ENCODE data around the gene ABHD8.
A peak's percentile ranks its signal among the peaks of the same experiment; 100 is the strongest.

DNA sequence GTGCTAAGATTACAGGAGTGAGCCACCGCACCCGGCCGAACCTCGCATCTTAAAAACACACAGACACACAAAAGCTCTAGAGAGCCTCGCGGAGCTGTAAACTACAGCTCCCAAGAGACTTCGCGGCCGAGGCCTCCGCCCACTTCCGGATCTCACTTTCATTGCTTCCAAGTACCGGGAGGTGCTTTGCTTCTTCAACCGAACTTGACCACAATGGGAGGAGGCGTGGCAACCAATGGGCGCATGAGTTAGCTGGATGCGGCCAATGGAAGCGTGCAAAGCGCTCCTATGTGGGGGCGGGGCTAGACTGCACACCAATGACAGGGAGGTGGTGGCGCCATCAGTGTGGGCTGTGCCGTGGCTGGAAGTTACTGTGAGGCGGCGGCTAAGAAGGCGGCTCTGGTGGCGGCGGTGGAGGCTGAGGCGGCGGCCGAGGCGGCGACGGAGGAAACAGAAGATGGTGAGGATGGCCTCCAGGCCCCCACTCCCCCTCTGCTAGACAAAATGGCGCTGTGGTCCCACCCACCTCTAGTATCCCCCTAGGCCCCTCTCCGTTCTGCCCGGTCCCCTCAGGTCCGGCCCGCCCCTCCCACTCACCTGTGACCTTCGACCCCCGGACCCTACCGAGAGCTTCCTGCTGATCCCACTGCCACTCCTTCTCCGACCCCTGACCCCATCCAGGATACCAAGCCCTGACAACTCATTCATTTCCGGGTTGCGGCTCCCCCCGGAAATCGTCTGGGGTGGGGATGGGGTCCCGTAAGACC, 6.2 kb upstream of the ABHD8 start, which contains the start of gene DDA1:
- TF ChIP-seq, protein P1, sequence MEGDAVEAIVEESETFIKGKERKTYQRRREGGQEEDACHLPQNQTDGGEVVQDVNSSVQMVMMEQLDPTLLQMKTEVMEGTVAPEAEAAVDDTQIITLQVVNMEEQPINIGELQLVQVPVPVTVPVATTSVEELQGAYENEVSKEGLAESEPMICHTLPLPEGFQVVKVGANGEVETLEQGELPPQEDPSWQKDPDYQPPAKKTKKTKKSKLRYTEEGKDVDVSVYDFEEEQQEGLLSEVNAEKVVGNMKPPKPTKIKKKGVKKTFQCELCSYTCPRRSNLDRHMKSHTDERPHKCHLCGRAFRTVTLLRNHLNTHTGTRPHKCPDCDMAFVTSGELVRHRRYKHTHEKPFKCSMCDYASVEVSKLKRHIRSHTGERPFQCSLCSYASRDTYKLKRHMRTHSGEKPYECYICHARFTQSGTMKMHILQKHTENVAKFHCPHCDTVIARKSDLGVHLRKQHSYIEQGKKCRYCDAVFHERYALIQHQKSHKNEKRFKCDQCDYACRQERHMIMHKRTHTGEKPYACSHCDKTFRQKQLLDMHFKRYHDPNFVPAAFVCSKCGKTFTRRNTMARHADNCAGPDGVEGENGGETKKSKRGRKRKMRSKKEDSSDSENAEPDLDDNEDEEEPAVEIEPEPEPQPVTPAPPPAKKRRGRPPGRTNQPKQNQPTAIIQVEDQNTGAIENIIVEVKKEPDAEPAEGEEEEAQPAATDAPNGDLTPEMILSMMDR (conservative IDR thresholded peaks at IDR 0.05; ENCODE audit: low read depth, low read length) = no peak
- TF ChIP-seq POLR2A (IDR thresholded peaks at IDR 0.05; ENCODE audit: low read depth, low read length) (peak; percentile 70; the same call in 1 of the 2 replicates), RCOR1 (IDR thresholded peaks at IDR 0.05; ENCODE audit: insufficient replicate concordance, low read length) (no peak), RAD21 (IDR thresholded peaks at IDR 0.05; ENCODE audit: low read length) (no peak)

Data from IMR-90 (cell line).